Epithelial cell of esophagus (primary cell): ENCODE data around the gene APOBEC3A.

ENCODE experiments used
- DNase-seq: peaks from one replicate; pipeline ENCODE4 v3.0.0; 2010; ENCODE audit warnings: low read depth
- H3K4me3 ChIP-seq: 2 replicates; pipeline ENCODE4 v1.5.1; 2011; ENCODE audit warnings: mild to moderate bottlenecking, low read length, control low read depth
- CTCF ChIP-seq: IDR thresholded peaks from 2 replicates; pipeline ENCODE4 v1.5.1; 2011; ENCODE audit warnings: low read depth, mild to moderate bottlenecking, low read length, control low read depth, inconsistent platforms; ENCODE audit not compliant: insufficient read depth; ENCODE audit errors: missing control alignments

Gene APOBEC3A

DNA sequence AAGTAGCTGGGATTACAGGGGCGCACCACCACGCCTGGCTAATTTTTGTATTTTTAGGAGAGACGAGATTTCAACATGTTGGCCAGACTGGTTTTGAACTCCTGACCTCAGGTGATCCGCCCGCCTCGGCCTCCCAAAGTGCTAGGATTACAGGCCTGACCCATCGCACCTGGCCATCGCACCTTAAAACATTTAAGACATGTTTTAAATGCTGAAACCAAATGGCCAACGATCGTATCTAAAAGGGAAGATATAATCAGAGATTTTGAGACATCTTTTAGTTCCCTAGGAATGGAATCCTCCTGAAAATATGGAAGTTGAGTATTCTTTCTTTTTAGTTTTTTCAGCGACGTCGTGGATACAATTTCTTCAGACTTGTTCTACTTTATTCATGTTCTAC lies 21.8 kb upstream of the APOBEC3A start:
- no peak for DNase-seq
- no peak for TF ChIP-seq CTCF
- no peak overlapping the region for H3K4me3 ChIP-seq

- no peak for DNase-seq
- TF ChIP-seq CTCF, result no peak
- no peak overlapping the region for H3K4me3 ChIP-seq
Measured at GRCh38 chr22:38936562-38936961, 20.8 kb upstream of the APOBEC3A start.

GRCh38 chr22:38937036-38937435 lies 20.4 kb upstream of the APOBEC3A start:
- no peak overlapping the region for H3K4me3 ChIP-seq
- DNase-seq, result no peak
- no peak for TF ChIP-seq CTCF

- no peak for TF ChIP-seq CTCF
- DNase-seq, result no peak
- H3K4me3 ChIP-seq, result no peak overlapping the region
Measured at GRCh38 chr22:38937541-38937940, 19.9 kb upstream of the APOBEC3A start.

DNA sequence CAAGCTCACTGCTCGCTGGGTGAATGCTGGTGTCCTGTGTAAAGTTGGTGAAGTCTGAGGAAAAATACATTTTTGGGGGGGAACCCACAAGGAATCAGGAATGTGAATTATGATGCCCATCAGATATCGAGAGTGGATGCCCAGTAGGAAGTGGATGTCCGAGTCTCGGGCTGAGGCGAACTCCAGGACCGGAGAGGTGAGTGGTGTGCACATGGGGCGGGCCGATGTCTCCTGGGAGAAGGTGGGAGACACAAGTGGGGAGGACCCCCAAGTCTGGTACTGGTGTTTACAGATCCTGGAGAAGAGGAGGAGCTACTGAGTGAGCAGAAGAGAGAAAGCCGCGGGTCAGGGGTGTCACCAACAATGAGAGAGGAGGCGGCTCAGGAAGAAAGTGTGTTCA lies 19.2 kb upstream of the APOBEC3A start:
- no peak for TF ChIP-seq CTCF
- H3K4me3 ChIP-seq, result no peak overlapping the region
- no peak for DNase-seq

DNA sequence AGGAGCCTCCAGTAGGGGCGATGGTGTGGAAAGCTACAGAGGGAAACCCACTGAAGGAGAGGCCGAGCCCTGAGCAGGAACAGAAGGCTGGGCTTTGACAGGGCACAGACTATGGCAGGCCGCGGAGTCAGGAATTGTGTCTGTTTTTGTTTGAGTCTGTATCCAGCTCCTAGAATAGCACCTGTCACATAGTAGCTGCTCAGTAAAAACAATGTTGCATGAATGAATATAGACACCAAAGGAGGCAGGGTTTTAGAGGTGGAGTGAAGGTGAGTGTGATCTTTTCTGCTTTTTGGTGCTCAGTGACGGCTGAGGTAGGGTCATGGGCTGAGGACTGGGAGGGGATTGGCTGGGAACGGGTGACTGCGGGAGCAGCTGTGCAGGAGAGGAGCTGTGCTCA lies 18.5 kb upstream of the APOBEC3A start:
- no peak for TF ChIP-seq CTCF
- DNase-seq, result no peak
- no peak overlapping the region for H3K4me3 ChIP-seq

- H3K4me3 ChIP-seq, result no peak overlapping the region
- DNase-seq, result no peak
- no peak for TF ChIP-seq CTCF
Measured at GRCh38 chr22:38940811-38941384, 16.5 kb upstream of the APOBEC3A start.
